ENCODE measurements around the gene SPIB.
"Not testable (repeated sequence)": the region's sequence is repeated elsewhere in the genome, so short reads cannot be mapped to it uniquely, and the experiment has no call there.

Gene SPIB

GRCh38 chr19:50420127-50420526 is 1.4 kb downstream of the SPIB start:
- FAIRE-seq: no peak

- no peak for FAIRE-seq
Measured at GRCh38 chr19:50420808-50421207, 2.1 kb downstream of the SPIB start.

DNA sequence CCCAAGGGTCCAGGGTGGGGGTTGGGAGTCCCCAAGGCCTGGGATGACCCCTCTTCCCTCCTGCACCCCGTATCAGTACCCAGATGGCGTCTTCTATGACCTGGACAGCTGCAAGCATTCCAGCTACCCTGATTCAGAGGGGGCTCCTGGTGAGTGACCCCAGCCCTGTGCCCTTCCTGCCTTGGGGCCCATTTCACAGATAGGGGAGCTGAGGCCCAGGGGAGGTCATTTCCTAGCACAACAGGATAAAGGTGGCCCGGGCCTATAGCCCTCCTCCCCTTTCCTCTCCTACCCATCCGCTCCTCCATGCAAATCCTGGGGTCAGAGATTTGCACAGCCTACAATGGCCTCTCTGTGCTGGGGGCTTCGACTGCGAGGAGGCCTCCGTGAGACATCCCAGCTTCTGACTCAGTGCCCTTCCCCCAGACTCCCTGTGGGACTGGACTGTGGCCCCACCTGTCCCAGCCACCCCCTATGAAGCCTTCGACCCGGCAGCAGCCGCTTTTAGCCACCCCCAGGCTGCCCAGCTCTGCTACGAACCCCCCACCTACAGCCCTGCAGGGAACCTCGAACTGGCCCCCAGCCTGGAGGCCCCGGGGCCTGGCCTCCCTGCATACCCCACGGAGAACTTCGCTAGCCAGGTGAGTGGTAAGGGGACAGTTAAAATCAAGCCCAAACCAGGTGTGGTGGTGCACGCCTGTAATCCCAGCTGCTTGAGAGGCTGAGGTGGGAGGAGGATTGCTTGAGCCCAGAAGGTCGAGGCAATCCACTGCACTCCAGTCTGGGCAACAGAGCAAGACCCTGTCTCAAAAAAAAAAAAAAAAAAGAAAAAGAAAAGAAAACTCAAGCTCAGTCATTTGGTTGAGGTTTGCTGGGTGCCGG is 3.9 kb downstream of the SPIB start:
- no peak for FAIRE-seq

DNA sequence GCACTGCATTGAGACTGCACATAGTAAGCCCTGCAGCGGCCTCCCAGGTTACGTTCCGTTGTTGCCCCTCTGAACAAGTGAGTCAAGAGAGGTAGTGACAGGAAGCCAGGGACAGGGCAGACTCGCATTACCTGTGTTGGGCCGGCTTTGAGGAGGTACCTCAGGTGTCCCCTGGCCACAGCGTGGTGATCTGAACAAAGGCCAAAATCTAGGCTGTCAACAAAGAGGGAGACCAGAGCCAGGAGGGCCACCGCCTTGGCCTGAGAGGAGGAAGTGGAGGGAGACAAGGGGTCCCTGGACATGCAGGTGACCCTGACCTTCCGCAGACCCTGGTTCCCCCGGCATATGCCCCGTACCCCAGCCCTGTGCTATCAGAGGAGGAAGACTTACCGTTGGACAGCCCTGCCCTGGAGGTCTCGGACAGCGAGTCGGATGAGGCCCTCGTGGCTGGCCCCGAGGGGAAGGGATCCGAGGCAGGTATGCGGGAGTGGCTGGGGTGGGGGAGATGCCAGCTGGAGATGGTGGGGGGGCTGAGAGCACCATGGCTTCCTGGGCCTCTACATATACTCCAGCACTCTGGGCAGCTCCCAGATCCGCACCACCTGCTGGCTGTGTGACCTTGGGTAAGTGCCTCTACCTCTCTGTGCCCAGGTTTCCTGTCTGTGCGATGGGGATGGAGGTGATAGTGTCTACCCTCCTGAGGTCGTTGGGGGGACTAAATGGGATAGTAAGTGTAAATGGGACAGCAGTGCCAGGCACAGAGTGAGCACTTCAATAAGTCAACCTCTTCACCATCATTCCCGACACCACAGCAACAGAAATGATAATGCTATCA is 4.8 kb downstream of the SPIB start:
- no peak for FAIRE-seq

DNA sequence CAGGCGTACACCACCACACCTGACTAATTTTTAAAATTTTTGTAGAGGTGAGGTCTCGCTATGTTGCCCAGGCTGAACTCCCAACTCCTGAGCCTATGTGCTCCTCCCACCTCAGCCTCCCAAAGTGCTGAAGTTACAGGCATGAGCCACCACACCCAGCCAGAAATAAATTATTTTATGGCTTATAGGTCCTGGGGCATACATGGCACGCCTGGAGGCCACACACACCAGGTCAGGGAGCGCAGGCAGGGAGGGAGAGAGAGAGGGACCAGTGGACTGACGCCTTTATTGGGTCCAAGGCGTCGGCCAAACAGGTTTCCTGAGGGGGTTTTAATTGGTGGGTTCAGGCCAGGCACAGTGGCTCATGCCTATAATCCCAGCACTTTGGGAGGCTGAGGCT is 6.8 kb downstream of the SPIB start:
- FAIRE-seq: no peak

- FAIRE-seq: no peak
Measured at GRCh38 chr19:50427318-50427925, 8.7 kb downstream of the SPIB start.

- FAIRE-seq: no peak
Measured at GRCh38 chr19:50427997-50428425, 9.3 kb downstream of the SPIB start.

DNA sequence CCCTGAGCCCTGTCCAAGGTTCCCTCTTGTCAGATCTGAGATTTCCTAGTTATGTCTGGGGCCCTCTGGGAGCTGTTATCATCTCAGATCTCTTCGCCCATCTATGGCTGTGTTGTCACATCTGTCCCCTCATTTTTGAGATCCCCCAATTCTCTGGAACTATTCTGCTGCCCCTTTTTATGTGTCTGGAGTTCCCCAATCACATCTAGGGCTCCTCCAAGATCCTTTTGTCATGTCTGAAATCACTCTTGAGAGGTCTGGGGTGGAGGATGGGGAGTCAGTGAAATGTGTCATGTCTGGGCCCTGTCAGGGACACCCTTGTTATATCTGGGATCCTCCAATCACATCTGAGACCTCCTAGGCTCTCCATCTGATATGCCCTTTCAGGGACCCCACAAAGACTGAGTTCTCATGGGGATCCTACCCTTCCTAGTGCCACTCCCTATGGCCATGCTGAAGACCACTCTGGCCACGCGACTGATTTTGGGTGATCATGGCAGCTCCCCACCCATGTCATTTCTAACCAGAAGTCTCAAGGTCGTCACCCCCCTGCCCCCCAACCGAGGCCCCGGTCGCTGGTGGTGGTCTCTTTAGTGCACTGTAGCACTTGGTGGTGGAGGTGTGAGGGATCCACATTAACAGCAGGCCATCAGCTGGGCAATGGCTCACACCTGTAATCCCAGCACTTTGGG is 10.2 kb downstream of the SPIB start:
- no peak for FAIRE-seq

DNA sequence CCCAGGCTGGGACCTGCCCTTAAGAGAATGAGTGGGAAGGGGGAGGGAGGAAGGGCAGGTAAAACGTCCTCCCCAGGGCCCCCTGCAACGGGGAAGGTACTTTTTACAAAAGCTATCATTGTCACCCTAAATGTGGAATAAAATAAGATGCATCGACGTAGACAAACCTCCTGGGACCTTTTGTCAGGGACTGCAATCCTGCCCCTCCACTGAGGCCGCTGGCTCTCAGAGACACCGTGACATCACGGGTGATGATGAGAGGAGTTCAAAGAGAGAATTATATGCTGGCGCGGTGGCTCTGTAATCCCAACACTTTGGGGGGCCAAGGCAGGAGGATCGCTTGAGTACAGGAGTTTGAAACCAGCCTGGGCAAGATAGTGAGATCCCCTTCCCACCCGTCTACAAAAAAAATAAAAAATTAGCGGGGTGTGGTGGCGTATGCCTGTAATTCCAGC is 12.2 kb downstream of the SPIB start:
- no peak for FAIRE-seq

DNA sequence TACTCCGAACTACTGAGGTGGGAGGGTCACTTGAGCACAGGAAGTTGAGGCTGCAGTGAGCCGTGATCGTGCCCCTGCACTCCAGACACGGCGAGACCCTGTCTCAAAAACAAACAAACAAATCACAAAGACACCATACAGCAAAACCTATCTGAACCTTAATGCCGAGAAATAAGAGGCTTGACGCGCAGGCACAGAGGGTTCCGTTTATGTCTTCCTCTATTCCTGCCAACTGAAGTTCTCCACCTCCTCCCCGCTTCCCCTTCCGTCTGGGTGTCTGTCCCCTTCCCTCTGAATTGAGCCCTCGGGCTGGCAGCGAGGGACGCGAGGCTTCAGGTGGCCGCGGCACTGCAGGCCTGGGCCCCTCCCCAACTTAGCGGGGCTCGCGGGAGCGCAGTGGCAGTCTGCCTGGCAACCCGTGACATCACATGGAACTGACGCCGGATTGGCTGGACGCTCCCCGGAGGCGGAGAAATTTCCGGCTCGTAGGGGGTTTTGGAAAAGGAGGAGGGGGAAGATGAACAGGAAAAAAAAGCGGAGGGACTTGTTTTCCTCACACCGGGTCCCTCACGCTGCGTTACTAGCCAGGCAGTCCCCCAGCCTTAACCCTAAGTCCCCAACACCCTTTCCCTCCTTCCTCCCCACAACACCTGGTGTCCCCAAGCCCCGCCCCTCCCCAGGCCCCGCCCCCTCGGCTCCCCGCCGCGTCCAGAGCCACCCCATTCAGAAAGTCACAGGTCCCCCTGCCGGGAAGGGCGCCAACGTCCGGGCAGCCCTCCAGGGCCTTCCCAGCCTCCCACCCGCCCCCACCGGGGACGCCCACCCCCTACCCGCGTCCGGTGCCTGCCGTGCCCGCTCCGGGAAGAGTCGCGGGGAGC is 12.8 kb downstream of the SPIB start:
- FAIRE-seq: no peak

- no peak for FAIRE-seq
Measured at GRCh38 chr19:50432221-50433028, 13.7 kb downstream of the SPIB start, which contains the start of gene MYBPC2. Gene MYBPC2, plus strand, starts transcription at chr19:50432892. Its CDS starts 62 bp downstream, at chr19:50432954.

GRCh38 chr19:50433201-50434180 is 14.8 kb downstream of the SPIB start:
- no peak for FAIRE-seq

GRCh38 chr19:50434525-50434924 is 15.8 kb downstream of the SPIB start:
- FAIRE-seq: no peak

DNA sequence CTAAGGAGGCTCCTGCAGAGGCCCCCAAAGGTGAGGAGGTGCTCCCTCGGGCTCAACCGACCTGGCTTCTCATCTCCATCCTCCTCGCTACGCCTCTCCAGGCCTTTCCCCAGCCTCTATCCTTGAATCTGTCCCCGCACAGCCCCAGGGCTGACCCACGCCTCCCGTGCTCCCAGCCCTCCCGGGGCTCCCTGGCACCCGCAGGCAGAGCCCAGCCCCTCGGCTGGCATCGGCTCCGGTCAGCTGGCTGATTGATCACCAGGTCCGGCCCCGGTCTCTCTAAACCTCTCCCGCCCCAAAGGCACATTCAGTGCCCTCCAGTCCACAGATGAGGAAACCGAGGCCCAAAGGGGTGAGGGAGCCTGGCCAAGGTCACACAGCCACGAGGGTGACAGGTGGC is 16.5 kb downstream of the SPIB start:
- no peak for FAIRE-seq

DNA sequence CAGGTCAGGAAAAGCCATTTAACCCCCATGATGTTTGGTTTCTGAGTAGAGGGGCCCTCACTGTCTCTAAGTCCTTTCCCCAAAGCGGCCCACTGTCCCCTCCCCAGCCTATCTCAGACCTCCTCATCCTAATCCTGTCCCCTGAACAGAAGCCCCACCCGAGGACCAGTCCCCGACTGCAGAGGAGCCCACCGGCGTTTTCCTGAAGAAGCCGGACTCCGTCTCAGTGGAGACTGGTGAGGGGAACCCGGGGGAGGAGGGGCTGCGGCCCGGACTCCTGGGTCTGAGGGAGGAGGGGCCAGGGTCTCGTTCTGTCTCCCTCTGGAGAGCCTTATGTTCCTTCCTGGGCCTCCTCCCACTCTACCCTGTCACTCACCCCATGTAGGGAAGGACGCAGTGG is 16.9 kb downstream of the SPIB start:
- no peak for FAIRE-seq

DNA sequence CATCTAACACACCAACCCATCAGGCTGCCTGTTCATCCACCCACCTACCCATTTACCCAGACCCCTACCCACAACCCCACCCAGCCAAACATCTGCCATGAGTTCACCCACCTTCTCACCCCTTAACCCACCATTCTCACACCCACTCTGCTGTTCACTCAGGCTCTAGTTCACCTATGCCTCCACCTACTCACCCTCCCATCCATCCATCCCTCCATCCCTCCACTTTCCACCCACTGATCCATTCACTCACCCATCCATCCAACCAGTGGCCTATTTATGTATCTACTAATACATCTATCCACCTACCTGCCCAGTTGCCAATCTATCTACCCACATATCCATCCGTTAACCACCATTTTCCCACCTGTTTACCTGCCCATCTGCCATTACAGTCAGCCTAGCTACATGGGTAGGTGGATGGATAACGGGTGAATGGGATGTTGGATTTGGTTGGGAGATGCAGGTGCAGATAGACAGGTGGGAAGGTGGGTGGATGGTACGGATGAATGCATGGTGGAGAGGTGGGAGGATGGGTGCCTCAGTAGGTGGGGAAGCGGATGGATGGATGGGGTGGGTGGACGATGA is 19.2 kb downstream of the SPIB start:
- no peak for FAIRE-seq

- not testable (repeated sequence) for FAIRE-seq
Measured at GRCh38 chr19:50439130-50439529, 20.4 kb downstream of the SPIB start.

DNA sequence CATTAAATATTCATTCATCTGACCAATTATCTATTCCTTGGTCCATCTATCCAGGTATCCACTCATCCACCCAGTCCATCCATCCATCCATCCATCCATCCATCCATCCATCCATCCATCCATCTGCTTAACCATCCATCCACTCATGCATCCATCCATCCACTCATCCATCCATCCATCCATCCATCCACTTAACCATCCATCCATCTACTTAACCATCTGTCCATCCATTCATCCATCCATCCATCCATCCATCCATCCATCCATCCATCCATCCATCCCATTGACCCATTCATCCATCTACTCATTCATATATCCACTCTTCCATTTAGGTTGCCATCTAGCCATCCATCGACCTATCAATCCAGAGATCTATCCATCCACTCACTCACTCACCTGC is 25.3 kb downstream of the SPIB start:
- FAIRE-seq: no peak

GRCh38 chr19:50447053-50447452 is 28.3 kb downstream of the SPIB start:
- FAIRE-seq: no peak
